Stomach (tissue), 4 donors: Measurements from ENCODE around the gene NCOA3.

Experiments
- POLR2A ChIP-seq, 4 donors: fragments of 450-650 bp; IDR thresholded peaks; one replicate each; pipeline ENCODE4 v1.6.1; 2016; ENCODE audit warnings: antibody characterized with exemption in 4 of 4, control low read depth in 2 of 4, mild to moderate bottlenecking in 1 of 4, moderate library complexity in 1 of 4
- POLR2AphosphoS5 ChIP-seq, 3 donors: sonication (generic); formaldehyde crosslinking; IDR thresholded peaks; one replicate each; pipeline ENCODE4 v1.6.1; 2016; ENCODE audit warnings: antibody characterized with exemption in 3 of 3
- TF ChIP-seq, protein P1 (sequence below), 7 experiments: fragments of 450-650 bp in 4 of 7; fragments of 200-600 bp in 3 of 7; sonication (generic) in 3 of 7; IDR thresholded peaks; one replicate each; pipeline ENCODE4 v1.5.1; 2016 to 2019; ENCODE audit warnings: antibody characterized with exemption in 7 of 7, control low read depth in 2 of 7, mild to moderate bottlenecking in 1 of 7

DNA sequence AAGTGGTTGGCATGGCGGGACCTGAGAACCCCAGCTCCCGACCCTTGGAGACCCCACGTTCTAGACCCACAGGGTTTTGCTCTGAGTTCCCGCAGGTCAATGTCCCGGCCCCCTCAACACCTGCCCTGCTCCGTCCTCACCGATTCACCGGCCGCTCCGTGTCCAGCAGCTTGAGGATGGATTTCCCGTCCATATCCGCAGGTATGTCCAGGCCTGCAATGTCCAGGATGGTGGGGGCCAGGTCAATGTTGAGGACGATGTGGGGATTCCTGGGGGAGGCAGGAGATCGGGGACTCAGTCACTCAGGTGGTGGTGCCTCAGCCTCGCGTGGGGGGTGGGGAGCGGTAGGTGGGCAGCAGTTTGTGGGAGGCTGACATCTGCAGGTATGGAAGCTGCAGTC lies 176.8 kb downstream of the NCOA3 start:
- TF ChIP-seq POLR2A (IDR thresholded peaks at IDR 0.05) (no peak), POLR2AphosphoS5 (IDR thresholded peaks at IDR 0.05) (no peak)
- TF ChIP-seq, protein P1, sequence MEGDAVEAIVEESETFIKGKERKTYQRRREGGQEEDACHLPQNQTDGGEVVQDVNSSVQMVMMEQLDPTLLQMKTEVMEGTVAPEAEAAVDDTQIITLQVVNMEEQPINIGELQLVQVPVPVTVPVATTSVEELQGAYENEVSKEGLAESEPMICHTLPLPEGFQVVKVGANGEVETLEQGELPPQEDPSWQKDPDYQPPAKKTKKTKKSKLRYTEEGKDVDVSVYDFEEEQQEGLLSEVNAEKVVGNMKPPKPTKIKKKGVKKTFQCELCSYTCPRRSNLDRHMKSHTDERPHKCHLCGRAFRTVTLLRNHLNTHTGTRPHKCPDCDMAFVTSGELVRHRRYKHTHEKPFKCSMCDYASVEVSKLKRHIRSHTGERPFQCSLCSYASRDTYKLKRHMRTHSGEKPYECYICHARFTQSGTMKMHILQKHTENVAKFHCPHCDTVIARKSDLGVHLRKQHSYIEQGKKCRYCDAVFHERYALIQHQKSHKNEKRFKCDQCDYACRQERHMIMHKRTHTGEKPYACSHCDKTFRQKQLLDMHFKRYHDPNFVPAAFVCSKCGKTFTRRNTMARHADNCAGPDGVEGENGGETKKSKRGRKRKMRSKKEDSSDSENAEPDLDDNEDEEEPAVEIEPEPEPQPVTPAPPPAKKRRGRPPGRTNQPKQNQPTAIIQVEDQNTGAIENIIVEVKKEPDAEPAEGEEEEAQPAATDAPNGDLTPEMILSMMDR (IDR thresholded peaks at IDR 0.05), result no peak
